NK-92 (cell line): ENCODE data around the gene RALGAPB.
"Not testable (repeated sequence)": the region's sequence is repeated elsewhere in the genome, so short reads cannot be mapped to it uniquely, and the experiment has no call there.

Source experiments
- DNase-seq: peaks from one replicate; lab custom pipeline; 2025; ENCODE audit not compliant: unreplicated experiment; lab: John Stamatoyannopoulos, UW

RALGAPB gene

DNA sequence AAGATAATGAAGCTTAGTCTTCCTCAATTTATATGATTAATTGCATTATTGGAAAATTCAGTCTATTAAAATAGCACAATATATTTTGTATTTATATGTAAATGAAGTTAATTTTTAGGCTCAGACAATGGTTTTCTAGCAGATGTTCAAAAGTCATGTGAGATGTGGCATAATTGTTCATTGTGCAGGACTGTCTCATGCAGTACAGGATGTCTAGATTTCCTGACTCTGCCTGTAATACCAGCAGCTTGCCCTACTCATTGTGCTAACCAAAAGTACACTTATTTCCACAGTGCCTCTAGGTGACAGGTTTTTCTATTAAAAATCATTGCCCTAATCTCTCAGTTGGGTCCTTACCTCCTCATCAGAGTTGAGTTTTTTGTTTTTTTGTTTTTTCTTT is 12.4 kb downstream of the RALGAPB start:
- no peak for DNase-seq

DNA sequence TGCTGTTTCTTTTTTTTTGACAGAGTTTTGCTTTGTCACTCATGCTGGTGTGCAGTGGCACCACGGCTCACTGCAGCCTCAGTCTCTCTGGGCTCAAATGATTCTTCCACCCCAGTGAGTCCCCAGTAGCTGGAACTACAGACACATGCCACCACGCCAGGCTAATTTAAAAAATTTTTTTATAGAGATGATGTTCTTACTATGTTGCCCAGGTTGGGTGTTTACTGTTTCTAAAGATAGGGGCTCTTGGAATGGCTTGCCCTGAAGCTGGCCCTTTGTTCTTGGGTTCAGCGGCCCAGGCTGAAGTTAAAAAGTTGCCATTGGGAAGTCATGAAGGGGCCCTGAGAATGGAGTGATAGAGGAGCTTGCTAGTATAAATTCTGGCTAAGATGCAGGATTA is 16.5 kb downstream of the RALGAPB start:
- no peak for DNase-seq

DNA sequence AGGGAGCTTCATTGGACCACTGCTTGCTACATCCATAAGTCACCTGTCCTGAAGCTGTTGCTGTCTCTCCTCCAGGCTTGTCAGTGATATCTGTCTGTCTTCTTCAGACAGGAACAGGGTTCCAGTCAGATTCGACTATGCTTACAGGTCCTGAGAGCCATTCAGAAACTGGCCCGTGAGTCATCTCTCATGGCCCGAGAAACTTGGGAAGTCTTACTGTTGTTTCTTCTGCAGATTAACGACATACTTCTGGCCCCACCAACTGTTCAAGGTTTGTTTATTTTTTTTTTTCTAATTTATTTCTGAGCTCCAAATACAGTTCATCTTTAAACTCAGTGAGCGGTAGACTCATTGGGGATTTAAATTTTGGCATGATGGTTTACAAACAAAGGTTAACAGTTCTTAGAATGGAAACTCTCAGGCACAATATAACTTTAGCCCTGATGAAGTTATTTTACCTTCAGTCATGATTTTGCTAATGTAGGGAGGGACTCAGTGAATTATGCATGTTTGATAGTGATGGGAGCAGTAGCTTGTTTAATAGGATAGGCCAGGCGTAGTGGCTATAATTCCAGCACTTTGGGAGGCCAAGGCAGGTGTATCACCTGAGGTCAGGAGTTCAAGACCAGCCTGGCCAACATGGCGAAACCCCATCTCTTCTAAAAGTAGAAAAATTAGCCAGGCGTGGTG is 24.7 kb downstream of the RALGAPB start:
- DNase-seq = no peak

DNA sequence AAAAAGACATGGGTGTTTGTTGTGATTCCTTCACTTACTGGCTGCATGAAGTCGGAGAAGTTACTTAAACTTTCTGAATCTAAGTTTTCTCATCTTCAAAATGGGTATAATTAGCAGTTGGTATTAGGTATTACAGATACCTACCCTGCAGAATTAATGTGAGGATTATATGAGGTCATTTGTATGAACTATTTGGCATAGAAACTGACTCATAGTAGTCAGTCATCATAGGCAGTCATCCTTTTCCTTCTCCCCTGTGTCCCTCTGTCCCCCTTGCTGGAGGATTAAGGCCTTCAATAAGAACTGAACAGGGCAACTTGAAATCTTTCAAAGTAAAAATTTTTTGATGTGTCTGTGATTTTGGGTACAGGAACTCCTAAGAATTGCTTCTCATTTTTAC is 26.3 kb downstream of the RALGAPB start:
- no peak for DNase-seq

DNA sequence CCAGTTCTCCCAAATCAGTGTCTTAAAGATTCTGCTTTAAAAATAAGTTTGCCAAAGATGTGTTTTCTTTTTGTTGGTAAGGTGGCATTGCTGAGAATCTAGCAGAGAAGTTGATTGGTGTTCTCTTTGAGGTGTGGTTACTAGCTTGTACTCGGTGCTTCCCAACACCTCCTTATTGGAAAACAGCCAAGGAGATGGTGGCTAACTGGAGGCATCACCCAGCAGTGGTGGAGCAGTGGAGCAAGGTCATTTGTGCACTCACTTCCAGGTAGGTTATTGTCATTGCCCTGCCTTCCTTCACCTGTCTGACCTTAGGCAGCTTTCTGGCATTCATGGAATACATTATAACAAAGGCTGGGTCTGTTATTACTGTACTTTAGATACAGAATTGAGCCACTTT is 26.7 kb downstream of the RALGAPB start:
- no peak for DNase-seq

DNA sequence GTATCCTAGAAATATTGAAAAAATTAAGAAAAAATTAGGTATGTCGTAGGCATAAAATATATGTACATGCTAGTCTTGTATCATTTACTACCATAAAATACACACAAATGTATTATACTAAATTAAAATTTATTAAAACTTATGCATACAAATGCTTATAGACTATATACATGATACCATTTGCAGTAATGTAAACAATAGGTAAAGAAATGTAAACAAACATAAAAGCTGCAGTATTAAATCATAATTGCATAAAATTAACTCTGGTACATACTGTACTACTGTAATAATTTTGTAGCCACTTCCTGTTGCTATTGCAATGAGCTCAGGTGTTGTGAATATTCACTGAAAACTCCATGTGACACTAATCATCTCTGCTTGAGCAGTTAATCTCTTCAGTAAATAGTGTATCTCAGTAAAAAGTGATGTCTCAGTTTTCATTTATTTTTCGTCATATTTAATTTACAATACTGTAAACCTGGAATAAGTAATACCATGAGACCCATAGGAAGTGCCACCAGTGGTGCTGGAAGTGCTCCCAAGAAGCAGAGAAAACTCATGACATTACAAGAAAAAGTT is 29.3 kb downstream of the RALGAPB start:
- DNase-seq = no peak

DNA sequence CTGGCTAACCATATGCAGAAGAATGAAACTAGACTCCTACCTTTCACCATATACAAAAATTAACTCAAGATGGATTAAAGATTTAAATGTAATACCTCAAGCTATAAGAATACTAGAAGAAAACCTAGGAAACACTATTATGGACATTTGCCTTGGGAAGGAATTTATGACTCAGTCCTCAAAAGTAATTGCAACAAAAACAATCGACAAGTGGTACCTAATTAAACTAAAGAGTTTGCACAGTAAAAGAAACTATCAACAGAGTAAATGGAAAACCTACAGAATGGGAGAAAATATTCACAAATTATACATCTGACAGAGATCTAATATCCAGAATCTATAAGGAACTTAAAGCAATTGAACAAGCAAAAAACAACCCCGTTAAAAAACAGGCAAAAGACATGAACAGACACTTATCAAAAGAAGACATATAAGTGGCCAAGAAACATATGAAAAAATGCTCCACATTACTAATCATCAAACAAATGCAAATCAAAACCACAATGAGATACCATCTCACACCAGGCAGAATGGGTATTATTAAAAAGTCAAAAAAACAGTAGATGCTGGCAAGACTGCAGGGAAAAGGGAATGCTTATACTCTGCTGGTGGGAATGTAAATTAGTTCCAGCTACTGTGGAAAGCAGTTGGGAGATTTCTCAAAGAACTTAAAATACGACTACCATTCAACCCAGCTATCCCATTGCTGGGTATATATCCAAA is 31.9 kb downstream of the RALGAPB start:
- no peak for DNase-seq

DNA sequence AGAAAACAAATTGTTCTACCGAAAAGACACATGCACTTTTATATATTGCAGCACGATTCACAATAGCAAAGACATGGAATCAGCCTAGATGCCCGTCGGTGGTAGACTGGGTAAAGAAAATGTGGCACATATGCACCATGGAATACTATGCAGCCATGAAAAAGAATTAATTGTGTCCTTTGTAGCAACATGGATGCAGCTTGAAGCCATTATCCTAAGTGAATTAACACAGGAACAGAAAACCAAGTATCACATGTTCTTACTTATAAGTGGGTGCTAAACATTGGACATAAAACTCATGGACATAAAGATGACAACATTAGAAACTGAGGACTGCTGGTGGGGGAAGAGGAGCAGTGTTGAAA is 32.4 kb downstream of the RALGAPB start:
- no peak for DNase-seq

DNA sequence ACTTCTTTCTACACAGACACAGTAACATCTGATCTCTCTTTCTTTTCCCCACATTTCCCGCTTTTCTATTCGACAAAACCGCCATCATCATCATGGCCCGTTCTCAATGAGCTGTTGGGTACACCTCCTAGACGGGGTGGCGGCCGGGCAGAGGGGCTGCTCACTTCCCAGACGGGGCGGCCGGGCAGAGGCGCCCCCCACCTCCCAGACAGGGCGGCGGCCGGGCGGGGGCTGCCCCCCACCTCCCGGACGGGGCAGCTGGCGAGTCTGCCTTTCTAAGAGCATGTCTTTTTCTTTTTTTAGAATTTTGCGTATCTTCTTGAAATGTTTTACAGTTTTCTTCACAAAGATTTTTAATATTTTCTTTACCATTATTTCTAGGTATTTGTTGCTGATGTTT is 39.1 kb downstream of the RALGAPB start:
- not testable (repeated sequence) for DNase-seq

DNA sequence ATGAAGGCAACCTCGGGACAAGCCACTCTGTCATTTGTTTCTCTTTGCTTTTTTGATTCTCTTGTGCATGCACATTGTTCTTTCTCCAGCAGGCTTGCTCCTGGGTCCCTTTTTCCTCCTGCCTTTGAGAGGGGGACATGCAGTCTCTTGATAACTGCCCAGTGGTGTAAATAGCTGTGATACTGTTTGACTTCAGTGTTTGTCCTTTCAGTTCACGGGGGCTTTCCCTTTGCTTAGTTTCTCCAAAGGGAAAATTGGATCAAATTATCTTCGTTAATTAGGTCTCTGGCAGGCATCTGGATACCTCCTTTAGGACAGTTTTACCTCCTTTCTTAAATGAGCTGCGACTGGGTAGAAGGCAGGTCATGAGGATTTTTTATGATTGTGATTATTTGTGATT is 41.5 kb downstream of the RALGAPB start:
- no peak for DNase-seq

DNA sequence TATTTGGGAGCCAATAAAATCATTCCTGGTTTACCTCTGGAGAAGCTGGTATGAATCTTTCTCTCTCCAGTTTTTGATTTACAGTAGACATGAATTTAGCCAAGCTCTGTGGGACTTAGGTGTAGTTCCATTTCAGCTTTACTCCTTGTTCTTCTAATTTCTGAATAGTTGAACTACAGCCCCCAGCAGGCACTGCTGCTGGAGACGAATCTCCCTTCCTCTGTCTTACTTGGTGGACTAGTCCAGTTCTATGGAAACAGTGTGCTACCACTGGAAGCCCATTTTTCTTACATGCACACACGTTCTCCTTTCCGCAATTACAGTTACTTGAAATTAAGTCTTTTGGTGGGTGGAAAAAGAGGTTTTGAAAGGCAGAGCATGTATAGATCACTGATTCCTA is 42.3 kb downstream of the RALGAPB start:
- no peak for DNase-seq

DNA sequence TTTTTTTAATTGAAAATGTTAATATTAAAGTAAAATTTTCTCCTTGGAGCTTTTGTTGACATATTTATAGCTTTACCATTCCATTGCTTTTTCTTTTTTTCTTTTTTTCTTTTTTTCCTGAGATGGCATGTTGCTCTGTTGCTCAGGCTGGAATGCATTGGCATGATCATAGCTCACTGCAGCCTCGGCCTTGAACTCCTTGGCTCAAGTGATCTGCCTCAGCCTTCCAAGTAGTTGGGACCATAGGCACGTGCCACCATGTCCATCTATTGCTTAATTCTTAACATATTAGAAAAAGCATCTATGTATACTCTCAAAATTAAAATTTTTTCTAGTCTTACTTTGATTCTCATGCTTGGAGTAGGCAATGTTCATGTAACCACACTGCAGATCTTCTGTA is 43.0 kb downstream of the RALGAPB start:
- DNase-seq = no peak

DNA sequence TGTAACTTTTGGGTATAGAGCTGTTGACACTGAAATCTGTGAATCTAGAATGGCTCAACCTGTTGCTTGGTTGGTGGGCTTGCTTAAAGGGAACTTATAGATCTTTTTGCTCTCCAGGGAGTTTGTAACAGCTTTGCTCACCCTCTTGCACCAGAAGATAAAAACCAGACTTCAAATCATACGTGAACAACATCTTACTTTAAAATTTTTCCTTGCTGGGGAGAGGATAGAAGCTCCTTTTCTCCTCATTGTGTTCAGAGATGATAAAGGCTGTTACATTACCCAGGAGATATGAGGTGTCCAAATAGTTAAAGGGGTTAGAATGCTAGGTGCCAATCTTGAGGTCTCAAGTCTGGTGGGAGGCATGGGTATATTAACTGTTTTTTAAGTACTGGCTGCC is 46.8 kb downstream of the RALGAPB start:
- no peak for DNase-seq

DNA sequence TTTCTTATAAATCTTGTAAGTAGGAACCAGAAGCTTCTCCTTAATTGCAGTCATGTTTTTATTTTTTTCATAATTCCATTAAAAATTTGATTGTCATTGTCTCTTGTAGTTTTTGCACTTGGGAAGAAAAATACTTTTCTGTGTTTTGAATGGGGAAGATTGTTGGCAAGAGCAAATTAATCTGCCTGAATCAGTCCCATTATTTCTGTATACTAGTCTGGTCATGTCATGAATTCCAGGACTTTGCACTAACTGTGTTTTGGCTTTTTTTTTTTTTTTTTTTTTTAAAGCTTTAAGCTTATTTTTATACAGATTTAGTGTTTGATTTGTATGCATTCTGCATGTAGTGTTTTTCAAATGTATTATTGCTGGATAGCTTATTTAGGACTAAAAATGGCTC is 47.6 kb downstream of the RALGAPB start:
- DNase-seq = no peak

DNA sequence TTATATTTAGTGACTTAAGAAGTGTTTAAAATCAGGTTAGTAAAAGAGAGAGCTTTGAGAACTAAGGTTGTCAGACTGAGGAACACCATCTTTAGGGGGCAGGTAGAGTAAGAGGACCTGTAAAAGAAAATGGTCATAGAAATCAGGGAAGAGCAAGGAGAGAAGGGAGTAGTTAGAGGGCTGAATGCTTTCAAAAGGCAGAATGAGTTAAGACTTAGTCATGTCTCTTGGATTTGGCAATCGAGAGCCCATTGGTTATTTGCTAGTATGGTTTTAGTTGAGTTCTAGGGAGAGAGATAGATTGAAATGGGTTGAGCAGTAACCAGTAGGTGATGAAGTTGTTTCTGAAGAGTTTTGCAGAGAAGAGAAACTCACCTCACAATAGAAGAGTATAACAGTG is 51.1 kb downstream of the RALGAPB start:
- no peak for DNase-seq

DNA sequence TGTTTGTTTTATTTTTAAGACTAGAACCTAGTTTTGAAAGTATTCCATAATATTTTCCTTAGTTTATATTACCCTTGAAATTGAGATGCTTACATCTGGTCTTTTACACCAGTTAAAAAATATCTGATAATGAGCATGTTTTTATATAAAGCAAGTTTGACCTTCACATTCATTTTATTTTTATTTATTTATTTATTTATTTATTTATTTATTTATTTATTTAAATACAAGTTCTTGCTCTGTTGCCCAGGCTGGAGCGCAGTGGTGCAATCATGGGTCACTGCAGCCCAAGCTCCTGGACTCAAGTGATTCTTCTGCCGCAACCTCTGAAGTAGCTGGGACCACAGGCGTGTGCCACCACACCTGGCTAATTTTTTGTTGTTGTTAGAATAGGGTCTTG is 55.5 kb downstream of the RALGAPB start:
- DNase-seq = no peak

DNA sequence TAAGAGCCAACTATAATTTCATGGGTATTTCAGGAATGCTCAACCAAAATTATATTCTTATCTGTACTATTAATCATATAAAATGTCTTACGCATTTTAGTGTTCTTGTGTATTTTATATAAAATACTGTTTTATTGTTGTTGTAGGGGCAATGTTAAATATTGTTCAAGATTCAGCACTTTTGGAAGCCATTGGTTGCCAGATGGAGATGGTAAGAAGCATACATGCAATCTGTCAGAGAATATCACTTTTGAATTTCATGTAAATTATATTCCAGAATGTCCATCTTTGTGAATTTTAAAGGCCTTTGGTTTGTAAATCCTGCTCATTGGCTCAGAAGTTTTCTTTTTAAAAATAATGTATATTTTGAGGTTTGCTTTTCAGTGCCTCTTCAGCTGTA is 58.4 kb downstream of the RALGAPB start:
- DNase-seq = no peak

DNA sequence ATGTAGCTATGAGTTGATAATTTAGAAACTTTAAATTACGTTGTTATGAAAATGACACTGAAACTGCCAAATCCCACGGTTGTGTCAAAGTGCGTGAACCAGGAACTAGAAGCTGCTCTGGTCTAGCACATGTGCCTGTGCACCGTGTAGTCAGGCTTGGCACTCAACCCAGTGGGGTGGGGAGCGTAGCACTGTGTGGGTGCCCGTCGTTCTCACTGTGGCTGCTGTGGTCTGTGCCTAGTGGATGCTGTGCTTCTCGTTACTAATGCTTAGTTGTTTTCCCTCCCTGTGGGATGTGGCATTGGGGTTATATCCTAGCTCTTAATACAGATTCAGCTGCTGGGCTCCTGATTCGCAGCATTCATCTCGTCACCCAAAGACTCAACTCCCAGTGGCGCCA is 62.1 kb downstream of the RALGAPB start:
- DNase-seq = no peak

DNA sequence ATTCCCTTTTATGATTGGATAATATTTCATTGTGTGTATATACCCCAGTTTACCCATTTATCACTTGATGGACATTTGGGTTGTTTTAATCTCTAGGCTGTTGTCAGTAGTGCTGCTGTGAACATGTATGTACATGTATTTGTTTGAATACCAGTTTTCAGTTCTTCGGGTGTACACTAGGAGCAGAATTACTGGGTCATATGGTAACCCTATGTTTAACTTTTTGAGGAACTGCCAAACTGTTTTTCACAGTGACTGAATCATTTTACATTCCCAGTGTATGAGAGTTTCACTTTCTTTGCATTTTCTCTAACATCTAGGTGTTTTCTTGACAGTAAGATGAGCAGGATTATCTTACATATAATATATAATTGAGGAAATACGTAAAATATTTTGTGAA is 63.7 kb downstream of the RALGAPB start:
- no peak for DNase-seq

DNA sequence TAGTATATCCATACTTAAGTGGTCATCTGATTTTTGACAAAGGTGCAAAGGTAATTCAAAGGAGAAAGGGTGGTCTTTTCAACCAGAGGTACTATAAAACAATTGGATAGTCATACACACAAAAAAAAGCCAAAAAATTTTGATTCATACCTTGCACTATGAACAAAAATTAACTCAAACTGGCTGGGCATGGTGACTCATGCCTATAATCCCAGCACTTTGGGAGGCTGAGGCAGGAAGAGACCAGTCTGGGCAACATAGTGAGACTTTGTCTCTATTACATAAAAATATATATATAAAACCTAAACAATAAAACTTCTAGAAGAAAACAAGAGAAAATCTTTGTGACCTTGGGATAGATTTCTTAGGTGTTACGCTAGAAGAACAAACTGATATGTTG is 64.5 kb downstream of the RALGAPB start:
- no peak for DNase-seq

DNA sequence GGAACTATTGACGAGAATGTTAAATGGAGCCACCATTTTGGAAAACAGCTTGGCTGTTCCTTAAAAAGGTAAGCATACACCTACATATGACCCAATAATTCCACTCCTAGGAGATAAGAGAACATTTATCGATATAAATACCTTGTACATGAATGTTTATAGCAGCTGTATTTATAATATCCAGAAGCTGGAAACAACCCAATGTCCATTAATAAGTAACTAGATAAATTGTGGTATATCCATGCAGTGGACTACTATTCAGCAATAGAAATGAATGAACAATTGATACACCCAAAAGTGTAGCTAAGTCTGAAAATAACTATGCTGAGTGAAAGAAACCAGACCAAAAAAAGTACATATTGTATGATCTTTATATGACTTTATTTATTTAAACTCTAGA is 66.1 kb downstream of the RALGAPB start:
- DNase-seq = no peak

DNA sequence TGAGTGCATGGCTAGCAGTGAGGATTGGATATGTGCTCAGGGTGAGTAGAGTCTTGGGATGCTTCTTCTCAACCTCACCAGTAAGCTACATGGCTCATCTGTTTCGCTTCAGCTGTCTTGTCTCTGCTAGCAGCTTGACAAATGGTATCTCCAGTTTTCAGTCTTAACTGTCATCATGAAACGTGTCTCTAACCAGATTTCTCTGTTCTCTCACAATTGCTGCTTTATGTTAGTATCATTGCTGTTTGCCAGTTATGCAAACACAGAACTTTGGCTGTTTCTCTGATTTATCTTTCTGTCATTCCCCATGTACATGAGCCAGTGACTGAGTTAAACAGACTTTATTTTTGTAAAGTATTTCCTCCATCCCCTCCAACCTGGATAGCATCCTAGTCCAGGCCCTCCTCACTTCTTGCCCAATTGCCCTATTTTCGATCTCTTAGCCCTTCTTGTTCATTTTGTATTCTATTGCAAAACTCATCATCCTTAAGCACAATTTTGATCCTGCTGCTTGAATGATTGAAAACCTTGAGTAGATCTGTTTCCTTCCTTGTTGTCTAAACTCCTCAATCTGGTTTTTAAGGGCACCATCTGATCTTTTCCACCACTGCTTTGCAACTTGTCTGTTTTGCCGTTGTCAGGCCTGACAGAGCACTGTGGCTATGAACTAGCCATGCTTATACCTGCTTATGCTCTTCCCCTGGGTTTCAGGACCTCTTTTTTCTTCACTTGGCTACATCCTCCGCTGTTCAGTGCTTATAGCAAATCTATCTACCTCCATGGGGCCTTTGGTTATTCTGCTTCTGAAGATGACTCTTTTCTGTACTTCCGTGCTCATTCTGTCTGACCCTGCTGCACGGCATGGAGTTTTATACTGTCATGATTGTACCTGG is 70.6 kb downstream of the RALGAPB start:
- no peak for DNase-seq
